ENCODE data around the gene GFM2.
A peak's percentile ranks its signal among the peaks of the same experiment; 100 is the strongest.
"Not testable (repeated sequence)": the region's sequence is repeated elsewhere in the genome, so short reads cannot be mapped to it uniquely, and the experiment has no call there.

The GFM2 gene

DNA sequence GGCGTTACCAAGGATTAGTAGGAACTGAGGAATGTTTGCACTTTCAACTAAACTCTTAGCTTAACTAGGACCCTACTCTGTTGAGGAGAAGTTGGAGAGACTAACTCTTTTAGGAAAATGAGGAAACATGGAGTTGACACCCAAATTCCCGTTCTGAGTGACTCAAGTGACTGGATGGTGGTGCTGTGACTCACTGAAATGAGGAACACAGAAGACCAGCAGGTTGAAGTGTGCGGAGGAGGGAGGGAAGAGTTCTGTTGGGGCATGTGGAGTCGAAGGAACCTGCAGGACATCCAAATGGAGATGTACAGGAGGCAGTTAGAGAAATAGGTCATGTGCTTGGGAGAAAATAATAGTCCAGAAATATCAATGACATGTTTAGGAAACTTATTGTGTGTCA, 73.7 kb downstream of the GFM2 start:
- DNase-seq (ENCODE audit: low spot score): no peak

GRCh38 chr5:74686962-74687751, 79.8 kb downstream of the GFM2 start:
- no peak for DNase-seq (ENCODE audit: low spot score)

DNA sequence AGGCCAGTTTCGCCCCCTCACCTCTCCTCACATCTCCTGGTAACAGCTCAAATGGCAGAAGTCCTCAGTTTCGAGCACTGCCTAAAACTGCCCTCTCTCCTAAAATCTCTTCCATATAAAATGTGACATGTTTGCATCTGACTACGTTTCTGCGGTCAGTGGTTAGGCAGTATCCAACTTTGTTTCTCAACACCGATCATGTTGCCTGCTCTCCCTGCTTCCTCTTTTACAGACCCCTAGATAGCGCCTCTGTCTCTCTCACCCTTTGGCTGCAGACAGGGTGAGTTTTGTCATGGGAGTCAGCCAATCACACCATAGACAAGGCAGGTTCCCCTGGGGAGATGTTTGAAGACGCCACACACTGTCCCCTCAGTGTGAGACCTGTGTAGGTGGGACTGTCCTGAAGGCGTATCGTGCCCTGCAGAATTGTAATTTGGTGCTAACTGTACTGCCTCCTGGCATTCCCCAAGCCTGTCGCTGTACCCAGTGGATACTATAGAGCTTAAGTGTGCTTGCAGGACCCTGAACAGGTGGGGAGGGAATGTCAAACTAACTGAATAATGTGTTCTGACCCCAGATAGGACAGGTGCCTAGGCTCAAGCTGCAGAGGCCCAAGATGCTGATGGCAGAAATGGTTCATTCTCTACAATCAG, 80.8 kb downstream of the GFM2 start:
- DNase-seq (ENCODE audit: low spot score): no peak

DNA sequence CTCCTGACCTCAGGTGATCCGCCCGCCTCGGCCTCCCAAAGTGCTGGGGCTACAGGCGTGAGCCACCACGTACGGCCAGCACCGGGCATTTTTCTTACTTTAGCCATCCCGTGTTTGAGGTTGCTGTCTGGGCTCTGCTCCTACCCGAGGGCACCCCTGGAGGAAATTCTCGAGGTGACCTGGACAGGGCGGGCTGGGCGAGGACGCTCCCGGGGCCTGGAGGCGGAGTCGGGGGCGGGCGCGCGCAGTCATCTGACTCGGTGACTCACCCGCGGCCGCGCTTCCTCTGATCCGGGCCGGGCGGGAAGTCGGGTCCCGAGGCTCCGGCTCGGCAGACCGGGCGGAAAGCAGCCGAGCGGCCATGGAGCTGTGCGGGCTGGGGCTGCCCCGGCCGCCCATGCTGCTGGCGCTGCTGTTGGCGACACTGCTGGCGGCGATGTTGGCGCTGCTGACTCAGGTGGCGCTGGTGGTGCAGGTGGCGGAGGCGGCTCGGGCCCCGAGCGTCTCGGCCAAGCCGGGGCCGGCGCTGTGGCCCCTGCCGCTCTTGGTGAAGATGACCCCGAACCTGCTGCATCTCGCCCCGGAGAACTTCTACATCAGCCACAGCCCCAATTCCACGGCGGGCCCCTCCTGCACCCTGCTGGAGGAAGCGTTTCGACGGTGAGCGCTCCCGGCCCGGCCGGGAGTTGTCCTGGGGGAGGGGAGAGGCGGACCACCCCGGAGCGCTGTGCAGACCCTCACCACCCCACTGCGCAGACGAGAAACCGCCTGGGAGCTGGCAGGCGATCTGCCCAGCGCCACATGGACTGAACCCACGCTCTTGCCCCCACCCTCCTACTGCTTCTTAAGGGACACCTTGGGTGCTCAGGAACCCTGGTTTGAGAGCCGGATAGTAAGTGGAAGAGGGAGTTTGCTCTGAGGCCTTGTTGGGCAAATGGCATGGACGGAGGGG, 81.7 kb downstream of the GFM2 start, which contains the start of gene HEXB:
Gene HEXB, plus strand, starts transcription at position 334 of the 952 bp plus-strand sequence. Its CDS starts 28 bp downstream, at position 362.
- peak; percentile 90 for DNase-seq (ENCODE audit: low spot score)

DNA sequence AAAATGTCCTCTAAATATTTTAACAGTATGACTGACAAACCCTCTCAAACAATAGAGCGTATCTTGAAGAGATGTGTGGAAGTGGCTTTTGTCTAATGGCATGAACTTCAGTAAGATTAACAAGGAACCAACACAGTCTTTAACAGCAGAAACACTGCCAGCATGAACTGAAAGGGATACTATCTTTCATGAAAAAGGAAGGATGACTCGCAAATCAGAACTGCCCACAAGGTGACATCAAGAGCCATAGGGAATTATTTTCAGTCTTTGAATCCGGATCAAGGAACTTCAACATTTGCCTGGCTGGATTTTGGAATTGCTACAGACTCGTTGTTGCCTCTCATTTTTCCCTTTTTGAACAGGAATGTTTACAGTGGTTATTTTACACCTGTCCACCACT, 87.0 kb downstream of the GFM2 start:
- no peak for DNase-seq (ENCODE audit: low spot score)

GRCh38 chr5:74679300-74679699, 87.6 kb downstream of the GFM2 start:
- not testable (repeated sequence) for DNase-seq (ENCODE audit: low spot score)

DNA sequence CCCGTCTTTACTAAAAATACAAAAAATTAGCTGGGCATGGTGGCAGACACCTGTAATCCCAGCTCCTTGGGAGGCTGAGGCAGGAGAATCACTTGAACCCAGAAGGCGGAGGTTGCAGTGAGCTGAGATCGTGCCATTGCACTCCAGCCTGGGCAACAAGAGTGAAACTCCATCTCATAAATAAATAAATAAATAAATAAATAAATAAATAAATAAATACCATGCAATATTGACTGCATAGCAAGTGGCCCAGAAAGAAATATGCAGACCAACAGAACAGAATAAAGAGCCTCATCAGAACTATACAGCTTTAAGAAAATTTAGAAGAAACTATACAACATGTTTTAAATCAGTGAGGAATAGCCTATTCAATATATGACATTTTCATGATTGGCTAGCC, 88.8 kb downstream of the GFM2 start:
- not testable (repeated sequence) for DNase-seq (ENCODE audit: low spot score)

DNA sequence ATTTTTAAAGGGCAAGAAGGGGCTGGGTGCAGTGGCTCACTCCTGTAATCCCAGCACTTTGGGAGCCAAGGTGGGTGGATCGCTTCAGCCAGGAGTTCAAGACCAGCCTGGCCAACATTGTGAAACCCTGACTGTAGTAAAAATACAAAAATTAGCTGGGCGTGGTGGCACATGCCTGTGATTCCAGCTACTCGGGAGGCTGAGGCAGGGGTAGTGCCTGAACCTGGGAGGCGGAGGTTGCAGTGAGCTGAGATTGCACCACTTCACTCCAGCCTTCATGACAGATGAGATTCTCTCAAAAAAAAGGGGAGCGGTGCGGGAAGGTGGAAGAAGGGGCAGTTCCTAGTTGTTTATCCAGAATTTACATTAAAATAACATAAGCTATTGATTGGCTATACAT, 90.5 kb downstream of the GFM2 start:
- not testable (repeated sequence) for DNase-seq (ENCODE audit: low spot score)

GRCh38 chr5:74673011-74673790, 93.7 kb downstream of the GFM2 start:
- peak; percentile 52 for DNase-seq (ENCODE audit: low spot score)

- no peak for DNase-seq (ENCODE audit: low spot score)
Measured at GRCh38 chr5:74672215-74672877, 94.6 kb downstream of the GFM2 start.
